Measurements from ENCODE around the gene ATG4A.

The ATG4A gene

GRCh38 chrX:108123591-108124366 lies 32.2 kb downstream of the ATG4A start:
- no peak for DNase-seq

GRCh38 chrX:108126661-108127060 lies 35.1 kb downstream of the ATG4A start:
- no peak for DNase-seq

DNA sequence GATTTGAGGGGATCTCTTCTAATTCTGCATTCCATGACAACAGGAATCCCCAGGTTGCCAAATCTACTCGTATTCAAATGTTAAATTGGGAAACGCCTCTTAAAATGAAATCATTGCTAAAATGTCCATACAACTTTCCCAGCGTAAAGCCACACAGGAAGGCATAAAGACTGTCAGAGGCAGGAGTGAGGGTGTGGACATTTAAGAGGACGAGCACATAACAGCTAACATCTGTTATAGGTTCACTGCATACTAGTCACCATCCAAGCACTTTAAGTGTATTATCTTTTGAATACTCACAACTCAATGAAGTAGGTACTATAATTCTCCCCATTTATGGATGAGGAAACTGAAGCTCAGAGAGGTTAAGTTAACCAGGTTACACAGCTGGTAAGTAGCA lies 35.6 kb downstream of the ATG4A start:
- no peak for DNase-seq

DNA sequence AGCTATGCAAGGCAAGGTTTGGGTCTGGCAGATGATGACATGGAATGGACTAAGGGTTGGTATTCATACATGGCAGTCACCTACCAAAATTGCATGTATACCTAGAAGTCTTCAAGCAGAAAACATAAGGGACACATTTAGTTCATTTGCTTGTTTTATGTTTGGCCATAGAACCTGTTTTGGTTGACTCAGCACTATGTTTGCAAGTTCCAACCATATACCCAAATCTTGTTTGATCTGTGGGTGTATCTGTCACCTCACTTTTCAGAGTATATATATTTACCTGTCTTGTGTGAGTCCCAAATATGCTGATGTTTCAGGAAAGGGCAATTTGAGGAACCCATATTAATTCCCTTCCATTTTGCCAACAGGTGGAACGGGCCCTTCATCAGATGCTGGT lies 39.3 kb downstream of the ATG4A start:
- DNase-seq: no peak

DNA sequence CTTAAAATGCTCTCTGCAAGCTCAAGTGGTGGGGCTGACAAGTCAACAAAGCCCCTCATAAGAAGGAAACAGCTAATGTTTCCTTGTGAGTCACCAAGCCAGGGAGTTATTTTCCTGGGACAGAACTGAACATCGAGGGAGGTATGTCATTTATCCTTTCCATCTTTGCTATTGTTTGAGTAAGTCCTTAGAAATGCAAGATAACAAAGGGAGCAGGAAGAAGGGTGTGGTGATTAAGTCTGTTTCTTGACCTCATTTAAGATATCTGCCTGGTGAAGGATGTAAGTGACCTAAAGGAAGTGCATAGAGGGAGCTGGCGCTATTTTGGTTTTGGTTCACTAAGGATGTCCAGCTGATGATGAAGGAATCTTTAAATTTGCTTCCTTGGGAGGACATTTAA lies 39.9 kb downstream of the ATG4A start:
- DNase-seq: no peak

GRCh38 chrX:108132034-108132433 lies 40.5 kb downstream of the ATG4A start:
- DNase-seq: no peak

- DNase-seq: no peak
Observed at GRCh38 chrX:108132876-108133275, 41.3 kb downstream of the ATG4A start.

DNA sequence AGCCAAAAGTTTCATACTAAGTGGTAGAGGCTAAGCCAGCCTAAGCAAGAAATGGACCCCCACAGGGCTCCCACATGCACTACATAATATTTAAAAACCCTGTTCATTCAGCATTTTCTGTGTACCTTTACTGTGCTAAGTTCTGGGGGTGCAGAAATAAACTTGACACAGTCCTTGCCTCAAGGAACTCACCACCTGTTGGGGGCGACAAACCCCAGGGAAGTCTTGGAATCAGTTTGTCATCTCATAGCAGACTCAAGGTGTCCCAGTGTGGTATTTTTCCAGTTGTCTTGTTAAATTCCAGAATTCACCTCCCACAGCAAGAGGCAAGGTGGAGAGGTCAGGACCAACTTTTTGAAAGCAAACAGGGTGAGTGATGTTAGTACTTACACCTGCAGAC lies 43.1 kb downstream of the ATG4A start:
- DNase-seq: no peak

GRCh38 chrX:108138814-108139702 lies 47.5 kb downstream of the ATG4A start:
- DNase-seq: no peak

DNA sequence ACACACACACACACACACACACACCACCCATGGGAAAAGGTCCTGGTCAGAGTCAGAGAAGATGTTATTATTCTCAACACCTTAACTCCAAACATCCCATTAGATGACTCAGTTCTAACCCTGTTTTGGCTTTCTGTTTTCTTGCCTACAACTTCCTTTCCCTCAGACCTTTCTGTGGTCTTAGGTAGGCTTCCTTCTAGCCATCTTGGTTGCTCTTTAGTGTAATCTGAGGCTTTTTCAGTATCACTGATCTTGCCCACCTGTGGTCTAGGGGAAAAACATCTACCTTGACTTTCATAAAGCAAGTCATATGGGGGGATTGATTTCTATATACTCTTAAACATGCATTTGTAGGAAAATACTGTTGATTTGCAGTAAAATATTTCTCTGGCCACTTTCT lies 56.9 kb downstream of the ATG4A start:
- no peak for DNase-seq

GRCh38 chrX:108156082-108156481 lies 64.5 kb downstream of the ATG4A start:
- no peak for DNase-seq

GRCh38 chrX:108156934-108157466 lies 65.4 kb downstream of the ATG4A start:
- no peak for DNase-seq

DNA sequence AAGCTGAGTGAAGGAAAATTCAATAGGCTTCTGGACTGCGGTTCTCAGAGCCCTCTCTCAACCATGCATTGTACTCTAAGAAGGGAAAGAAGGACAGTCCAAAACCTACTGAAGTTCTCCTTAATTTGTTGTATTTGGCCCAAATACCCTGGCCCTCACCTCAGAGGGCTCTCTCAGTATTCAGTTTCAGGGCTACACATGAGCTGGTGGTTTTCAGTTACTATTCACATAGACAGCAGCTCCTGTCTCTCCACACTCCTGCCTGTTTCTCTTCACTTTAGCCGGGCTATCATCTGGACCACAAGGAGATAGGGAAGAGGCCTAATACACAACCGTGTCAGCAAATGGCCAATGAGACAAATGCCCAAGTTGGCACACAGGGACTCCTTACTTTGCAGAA lies 66.0 kb downstream of the ATG4A start:
- no peak for DNase-seq

- DNase-seq: no peak
Observed at GRCh38 chrX:108159028-108159670, 67.6 kb downstream of the ATG4A start.

GRCh38 chrX:108160309-108160708 lies 68.7 kb downstream of the ATG4A start:
- DNase-seq: no peak

DNA sequence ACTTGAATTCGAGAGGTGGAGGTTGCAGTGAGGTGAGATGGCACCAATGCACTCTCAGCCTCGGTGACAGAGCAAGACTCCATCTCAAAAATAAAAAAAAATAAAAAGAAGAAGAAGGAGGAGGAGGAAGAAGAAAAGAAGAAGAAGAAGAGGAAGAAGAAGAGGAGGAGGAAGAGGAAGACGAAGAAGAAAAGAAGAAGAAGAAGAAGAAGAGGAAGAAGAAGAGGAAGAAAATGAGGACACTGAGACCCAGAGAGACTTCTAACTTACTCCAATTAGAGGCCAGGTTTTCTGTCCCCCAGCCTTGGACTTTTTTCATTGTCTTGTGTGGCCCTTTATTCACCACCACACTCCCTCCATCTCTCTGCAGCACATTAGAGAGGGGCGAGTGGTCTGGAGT lies 70.7 kb downstream of the ATG4A start:
- DNase-seq: no peak

GRCh38 chrX:108163333-108164082 lies 71.9 kb downstream of the ATG4A start:
- DNase-seq: no peak

DNA sequence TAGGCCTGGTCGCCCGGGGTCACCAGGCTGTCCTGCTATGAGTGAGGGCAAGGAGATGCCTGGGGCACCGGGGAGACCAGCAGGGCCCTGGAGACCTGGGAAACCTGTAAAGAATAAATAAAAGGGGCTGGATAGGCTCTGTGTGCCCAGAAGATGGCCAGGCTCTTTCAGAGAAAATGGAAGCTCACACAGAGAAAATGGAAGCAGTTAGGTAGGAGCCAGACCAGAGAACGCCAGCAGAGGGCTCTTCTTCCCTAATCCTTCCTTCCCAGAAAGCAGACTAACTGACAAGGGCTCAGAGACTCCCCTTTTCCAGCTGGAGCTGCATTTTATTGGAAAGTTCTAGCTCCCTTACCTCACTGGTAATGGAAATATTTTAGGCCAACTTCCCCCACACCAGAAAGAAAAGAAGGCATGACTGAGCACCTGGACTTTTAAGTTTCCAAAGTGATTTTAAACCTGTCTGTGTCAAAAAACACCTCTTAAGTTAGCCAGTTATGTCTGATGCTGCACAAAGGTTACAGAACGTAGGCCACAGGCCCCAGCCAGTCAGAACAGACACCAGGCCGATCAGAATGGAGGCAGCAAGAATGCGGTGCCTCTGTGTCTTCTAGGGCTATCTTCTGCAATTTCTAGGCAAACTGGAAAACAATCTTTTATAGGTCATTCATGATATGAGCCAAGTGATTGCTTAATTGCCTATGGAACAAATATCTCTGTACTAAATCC lies 74.0 kb downstream of the ATG4A start:
- DNase-seq: no peak

DNA sequence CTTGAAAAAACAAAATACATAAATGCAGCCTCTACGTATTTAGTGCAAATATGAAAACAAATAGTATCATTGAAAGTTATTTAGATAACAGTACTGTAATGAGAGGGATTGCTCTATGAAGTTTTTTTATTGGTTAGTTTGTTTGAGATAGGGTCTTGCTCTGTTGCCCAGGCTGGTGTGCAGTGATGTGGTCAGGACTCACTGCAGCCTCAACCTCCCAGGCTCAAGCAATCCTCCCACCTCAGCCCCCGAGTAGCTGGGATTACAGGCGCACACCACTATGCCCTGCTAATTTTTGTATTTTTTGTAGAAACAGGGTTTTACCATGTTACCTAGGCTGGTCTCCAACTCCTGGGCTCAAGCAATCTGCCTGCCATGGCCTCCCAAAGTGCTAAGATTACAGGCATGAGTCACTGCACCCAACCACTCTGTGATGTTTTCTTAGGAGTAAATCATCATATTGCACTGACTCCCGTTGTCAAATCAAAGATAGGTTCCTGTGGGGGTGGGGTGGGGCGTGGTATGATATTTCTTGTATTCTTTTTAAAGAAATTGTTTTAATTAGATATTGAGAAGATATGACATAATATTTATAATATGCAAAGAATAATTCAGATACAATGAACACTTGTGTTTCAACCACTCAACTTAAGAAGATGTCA lies 75.8 kb downstream of the ATG4A start:
- DNase-seq: no peak

GRCh38 chrX:108168961-108169740 lies 77.6 kb downstream of the ATG4A start:
- DNase-seq: no peak

Data from central memory CD4-positive, alpha-beta T cell (primary cell).